ENCODE results near the gene KREMEN1.

DNA sequence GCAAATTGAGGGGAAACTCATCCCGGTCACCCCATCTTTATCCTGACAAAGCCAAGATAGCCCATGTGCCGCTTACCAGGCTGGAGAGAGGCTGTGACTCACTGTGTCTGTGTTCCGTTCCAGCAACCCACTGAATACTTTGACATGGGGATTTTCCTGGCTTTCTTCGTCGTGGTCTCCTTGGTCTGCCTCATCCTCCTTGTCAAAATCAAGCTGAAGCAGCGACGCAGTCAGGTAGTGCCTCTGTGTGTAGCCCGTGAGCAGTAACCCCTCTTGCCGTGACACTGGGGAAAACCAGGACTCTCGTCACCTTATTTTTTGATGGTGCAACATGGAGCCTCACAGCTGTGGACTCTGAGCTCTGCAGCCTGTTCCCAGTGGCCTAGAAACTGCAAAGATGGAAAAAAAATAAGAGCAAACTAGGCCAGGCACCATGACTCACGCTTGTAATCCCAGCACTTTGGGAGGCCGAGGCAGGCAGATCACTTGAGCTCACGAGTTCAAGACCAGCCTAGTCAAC, 28.1 kb upstream of the KREMEN1 start:
- TF ChIP-seq, protein P1, sequence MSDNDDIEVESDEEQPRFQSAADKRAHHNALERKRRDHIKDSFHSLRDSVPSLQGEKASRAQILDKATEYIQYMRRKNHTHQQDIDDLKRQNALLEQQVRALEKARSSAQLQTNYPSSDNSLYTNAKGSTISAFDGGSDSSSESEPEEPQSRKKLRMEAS (CRISPR knock-in tag; IDR thresholded peaks at IDR 0.05) = no peak
- no peak for TF ChIP-seq TP53 (CRISPR knock-in tag; IDR thresholded peaks at IDR 0.05)
- TF ChIP-seq, protein P2, sequence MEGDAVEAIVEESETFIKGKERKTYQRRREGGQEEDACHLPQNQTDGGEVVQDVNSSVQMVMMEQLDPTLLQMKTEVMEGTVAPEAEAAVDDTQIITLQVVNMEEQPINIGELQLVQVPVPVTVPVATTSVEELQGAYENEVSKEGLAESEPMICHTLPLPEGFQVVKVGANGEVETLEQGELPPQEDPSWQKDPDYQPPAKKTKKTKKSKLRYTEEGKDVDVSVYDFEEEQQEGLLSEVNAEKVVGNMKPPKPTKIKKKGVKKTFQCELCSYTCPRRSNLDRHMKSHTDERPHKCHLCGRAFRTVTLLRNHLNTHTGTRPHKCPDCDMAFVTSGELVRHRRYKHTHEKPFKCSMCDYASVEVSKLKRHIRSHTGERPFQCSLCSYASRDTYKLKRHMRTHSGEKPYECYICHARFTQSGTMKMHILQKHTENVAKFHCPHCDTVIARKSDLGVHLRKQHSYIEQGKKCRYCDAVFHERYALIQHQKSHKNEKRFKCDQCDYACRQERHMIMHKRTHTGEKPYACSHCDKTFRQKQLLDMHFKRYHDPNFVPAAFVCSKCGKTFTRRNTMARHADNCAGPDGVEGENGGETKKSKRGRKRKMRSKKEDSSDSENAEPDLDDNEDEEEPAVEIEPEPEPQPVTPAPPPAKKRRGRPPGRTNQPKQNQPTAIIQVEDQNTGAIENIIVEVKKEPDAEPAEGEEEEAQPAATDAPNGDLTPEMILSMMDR (IDR thresholded peaks at IDR 0.05) = no peak

Measured in WTC11 (cell line).